Measurements from ENCODE around the gene CAMK4. TPM values are rescaled to one million over a fixed set of nuclear protein-coding genes. Genes with fewer than 3 reads are reported as not detected.

The CAMK4 gene
- polyA plus RNA-seq, 3 donors = 4.4 to 6.2 (median 5.6) TPM

GRCh38 chr5:111532886-111533582 lies 308.9 kb downstream of the CAMK4 start:
- DNase-seq = no peak

GRCh38 chr5:111535879-111536549 lies 311.8 kb downstream of the CAMK4 start:
- no peak for DNase-seq

GRCh38 chr5:111537141-111538024 lies 313.2 kb downstream of the CAMK4 start:
- no peak for DNase-seq

Other genes starting within 250 kb of the CAMK4 start
- under 1 TPM; 0.15 to 0.17 (median 0.16) TPM for gene TSLP, start 152.7 kb upstream of the CAMK4 start, polyA plus RNA-seq (ENCODE audit: insufficient read length in 3 of 3)
- gene WDR36, start 132.0 kb upstream of the CAMK4 start, polyA plus RNA-seq (ENCODE audit: insufficient read length in 3 of 3) = 10 to 100 TPM; 23.9 to 32.2 (median 28.4) TPM